HepG2 (cell line): Measurements from ENCODE around the gene FBXO8. TPM values are rescaled to one million over a fixed set of nuclear protein-coding genes. Genes with fewer than 3 reads are reported as not detected.

Experiments
- ATAC-seq: fragments of 200-7000 bp; cut with Tn5 transposase; 3 replicates; pipeline ENCODE4 v1.9.1; 2020; ENCODE audit warnings: mild to moderate bottlenecking, moderate library complexity
- BruUV-seq: library from RNA; stranded (reverse); fragments of 400-500 nt; replicated peaks from 2 replicates; lab custom pipeline; 2021; lab: Mats Ljungman, UMichigan
- CTCF ChIA-PET: fragments of 300-600 bp; formaldehyde crosslinking; extraction: SDS; loops from one replicate; lab custom pipeline; 2021; ENCODE audit warnings: low total read pairs, inconsistent platforms, low intra/inter-chr PET ratio; lab: Yijun Ruan, JAX
- POLR2A ChIA-PET: fragments of 350-600 bp; sonication (Branson Sonifier 250); formaldehyde crosslinking; loops from one replicate; lab custom pipeline; 2020; ENCODE audit warnings: antibody characterized with exemption, inconsistent platforms; lab: Yijun Ruan, JAX
- DNase-seq: peaks from one replicate; pipeline ENCODE4 v3.0.0-alpha.2; 2015; ENCODE audit warnings: low spot score
- FAIRE-seq: peaks from 3 replicates; lab custom pipeline; 2011; peaks lifted over from hg19 to GRCh38; lab: Jason Lieb, UNC
- H2AFZ ChIP-seq: one replicate; pipeline ENCODE4 v1.6.1; 2011; ENCODE audit warnings: low read length, inconsistent platforms
- H3K27ac ChIP-seq: fragments of 300-600 bp; 3 replicates; pipeline ENCODE4 v1.8.0; 2011; ENCODE audit warnings: mixed run types, mild to moderate bottlenecking, mixed read lengths, low read length, inconsistent platforms; ENCODE audit not compliant: insufficient read depth; ENCODE audit errors: extremely low read length
- H3K27me3 ChIP-seq, 2 experiments: fragments of 200-600 bp in 1 of 2; 2 replicates in 1 of 2; 3 replicates in 1 of 2; pipeline versions ENCODE4 v1.6.0 to v1.8.0; 2011; ENCODE audit warnings: low read length in 2 of 2, mild to moderate bottlenecking in 2 of 2, moderate library complexity in 2 of 2, inconsistent platforms in 1 of 2; ENCODE audit not compliant: insufficient read depth in 2 of 2, control insufficient read depth in 1 of 2
- H3K36me3 ChIP-seq, 2 experiments: fragments of 200-600 bp in 1 of 2; replicated peaks in 1 of 2; 2 replicates in 1 of 2; 3 replicates in 1 of 2; pipeline versions ENCODE4 v1.5.1 to v1.8.0; 2011; ENCODE audit warnings: low read length in 2 of 2, inconsistent platforms in 1 of 2; ENCODE audit not compliant: insufficient read depth in 2 of 2, control insufficient read depth in 1 of 2
- H3K4me1 ChIP-seq: 2 replicates; pipeline ENCODE4 v1.5.1; 2012; ENCODE audit warnings: low read length, inconsistent platforms; ENCODE audit not compliant: insufficient read depth
- H3K4me2 ChIP-seq: 2 replicates; pipeline ENCODE4 v1.6.0; 2011; ENCODE audit warnings: low read depth, low read length, inconsistent platforms
- H3K4me3 ChIP-seq, 3 experiments: fragments of 200-600 bp in 1 of 3; sonication (generic), shearing (Covaris generic) in 1 of 3; replicated peaks in 1 of 3; 2 replicates each; pipeline ENCODE4 v1.5.1; 2011 to 2016; ENCODE audit warnings: low read length in 3 of 3, inconsistent platforms in 2 of 3, low read depth in 2 of 3, mild to moderate bottlenecking in 2 of 3, control low read depth in 1 of 3, mixed read lengths in 1 of 3; ENCODE audit not compliant: insufficient read depth in 1 of 3
- H3K79me2 ChIP-seq: one replicate; pipeline ENCODE4 v1.6.1; 2011; ENCODE audit warnings: low read length, inconsistent platforms; ENCODE audit not compliant: insufficient read depth
- H3K9ac ChIP-seq: 2 replicates; pipeline ENCODE4 v1.6.0; 2011; ENCODE audit warnings: mild to moderate bottlenecking, low read depth, low read length, inconsistent platforms; ENCODE audit not compliant: insufficient read depth
- H3K9me3 ChIP-seq: 2 replicates; pipeline ENCODE4 v1.5.1; 2012; ENCODE audit warnings: mild to moderate bottlenecking, low read length
- H4K20me1 ChIP-seq: 2 replicates; pipeline ENCODE4 v1.6.0; 2011; ENCODE audit warnings: inconsistent platforms, mild to moderate bottlenecking, low read length, moderate library complexity; ENCODE audit not compliant: insufficient read depth
- BCL6 ChIP-seq: IDR thresholded peaks from 2 replicates; pipeline ENCODE4 v1.6.1; 2016; ENCODE audit warnings: missing genetic modification reagents, missing compliant biosample characterization
- CENPBD1 ChIP-seq: sonication (generic); formaldehyde crosslinking; IDR thresholded peaks from 2 replicates; pipeline ENCODE4 v1.8.0; 2022; ENCODE audit warnings: missing genetic modification reagents, low read depth, mild to moderate bottlenecking, borderline replicate concordance
- CREB1 ChIP-seq, 2 experiments: fragments of 450-650 bp in 1 of 2; IDR thresholded peaks; 2 replicates each; pipeline ENCODE4 v1.6.1; 2016 to 2017; ENCODE audit warnings: control low read depth in 1 of 2, mild to moderate bottlenecking in 1 of 2, missing compliant biosample characterization in 1 of 2, missing genetic modification characterization in 1 of 2
- DNMT3B ChIP-seq: conservative IDR thresholded peaks from 2 replicates; pipeline ENCODE4 v1.6.1; 2016; ENCODE audit warnings: missing biosample characterization, control low read depth
- KMT2B ChIP-seq: IDR thresholded peaks from 2 replicates; pipeline ENCODE4 v1.6.1; 2016; ENCODE audit warnings: missing genetic modification reagents, missing compliant biosample characterization
- SP4 ChIP-seq: sonication (generic); formaldehyde crosslinking; IDR thresholded peaks from 2 replicates; pipeline ENCODE4 v1.8.1; 2023; ENCODE audit warnings: mild to moderate bottlenecking, missing genetic modification reagents
- U2AF2 ChIP-seq: fragments of 200-400 bp; formaldehyde crosslinking; IDR thresholded peaks from 2 replicates; pipeline ENCODE4 v1.6.1; 2017; ENCODE audit warnings: low read depth, mild to moderate bottlenecking, low read length
- ZBTB7A ChIP-seq: sonication (generic); formaldehyde crosslinking; IDR thresholded peaks from 2 replicates; pipeline ENCODE4 v1.8.0; 2022; ENCODE audit warnings: mild to moderate bottlenecking, missing genetic modification reagents
- ZNF138 ChIP-seq: sonication (generic); formaldehyde crosslinking; IDR thresholded peaks from 2 replicates; pipeline ENCODE4 v1.5.0; 2020; ENCODE audit warnings: mild to moderate bottlenecking, low read depth, missing genetic modification reagents
- ZNF205 ChIP-seq: IDR thresholded peaks from 2 replicates; pipeline ENCODE4 v1.6.1; 2018; ENCODE audit warnings: missing biosample characterization, missing genetic modification reagents
- WGBS: methylation state at CpG from one replicate; pipeline ENCODE4 v1.1.6; 2017; ENCODE audit warnings: low lambda C conversion rate; 5-methylcytosine and 5-hydroxymethylcytosine counted together
- in situ Hi-C: cut with HindIII; loops from 2 replicates; pipeline ENCODE4 v1.10.0; 2017; ENCODE audit warnings: low pct_unique_long_range_greater_than_20kb; ENCODE audit not compliant: extremely low pct_ligation_motif_present
- intact Hi-C: fragments of 100-400 bp; cut with micrococcal nuclease; formaldehyde crosslinking; loops from one replicate; pipeline ENCODE4 v1.10.0; 2022; ENCODE audit not compliant: unreplicated experiment
- polyA plus RNA-seq, 8 experiments: library from polyadenylated mRNA; depleted of rRNA in 3 of 8; stranded (reverse) in 7 of 8; unstranded in 1 of 8; fragments of >200 nt; fragmentation: Illumina TruSeq in 4 of 8; extraction: Trizol in 4 of 8; gene quantifications; 2 replicates each; pipeline versions ENCODE4 v1.2.1 to v1.2.3, GENCODE V29; 2011 to 2016; ENCODE audit warnings: low read depth in 4 of 8, missing spikeins in 1 of 8, mixed read lengths in 1 of 8; ENCODE audit not compliant: insufficient read depth in 1 of 8
- total RNA-seq, 5 experiments: library from RNA; depleted of rRNA; stranded (reverse); fragments of >200 nt; fragmentation: Illumina TruSeq; extraction: Trizol; gene quantifications; 2 replicates each; pipeline ENCODE4 v1.2.3, GENCODE V29; 2016; ENCODE audit warnings: low read depth in 1 of 5
- TF ChIP-seq, protein P1 (sequence below): sonication (generic); formaldehyde crosslinking; IDR thresholded peaks from 2 replicates; pipeline ENCODE4 v1.8.0; 2022; ENCODE audit warnings: mild to moderate bottlenecking, missing genetic modification reagents, moderate library complexity

FBXO8 gene
- total and polyA plus RNA-seq, 2 of the 13 experiments (the other 11 are each of a cell fraction or from before 2014, with no cell fraction given): 11.7 to 15.2 TPM

- H3K4me2 ChIP-seq: no peak overlapping the region
- no peak for FAIRE-seq
- no peaks in the 10 kb centered on the region for H3K79me2 ChIP-seq
- no peak overlapping the region for H3K4me3 ChIP-seq
- no TSS peak for BruUV-seq
- H3K9me3 ChIP-seq: no peaks in the 10 kb centered on the region
- ChIA-PET POLR2A (no interaction called here), CTCF (no interaction called here)
- H4K20me1 ChIP-seq: no peaks in the 10 kb centered on the region
- H3K27me3 ChIP-seq: no peaks in the 10 kb centered on the region
- no peak for DNase-seq
- no peak overlapping the region for H3K27ac ChIP-seq
- intact Hi-C loops: no loop called here
- in situ Hi-C loops: no loop called here
- no peak overlapping the region for H2AFZ ChIP-seq
- no peaks in the 10 kb centered on the region for H3K4me1 ChIP-seq
- peaks cover 0 to 19% of the 10 kb centered on the region in 2 experiments; a peak in 2 of 5 replicates for H3K36me3 ChIP-seq
- H3K9ac ChIP-seq: no peak overlapping the region
- TF ChIP-seq, protein P1, sequence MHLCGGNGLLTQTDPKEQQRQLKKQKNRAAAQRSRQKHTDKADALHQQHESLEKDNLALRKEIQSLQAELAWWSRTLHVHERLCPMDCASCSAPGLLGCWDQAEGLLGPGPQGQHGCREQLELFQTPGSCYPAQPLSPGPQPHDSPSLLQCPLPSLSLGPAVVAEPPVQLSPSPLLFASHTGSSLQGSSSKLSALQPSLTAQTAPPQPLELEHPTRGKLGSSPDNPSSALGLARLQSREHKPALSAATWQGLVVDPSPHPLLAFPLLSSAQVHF: no peak
- no peak for TF ChIP-seq ZNF205
- no peak for TF ChIP-seq U2AF2
- no peak for TF ChIP-seq DNMT3B (CRISPR knock-in tag)
- TF ChIP-seq KMT2B (CRISPR knock-in tag): no peak
- no peak for TF ChIP-seq ZNF138
- no peak for TF ChIP-seq ZBTB7A (CRISPR knock-in tag)
- no peak for TF ChIP-seq CENPBD1 (CRISPR knock-in tag)
- TF ChIP-seq SP4 (CRISPR knock-in tag): no peak
- no peak for TF ChIP-seq BCL6 (CRISPR knock-in tag)
- TF ChIP-seq CREB1 (IDR thresholded peaks at IDR 0.05): no peak
- TF ChIP-seq CREB1 (CRISPR knock-in tag; IDR thresholded peaks at IDR 0.05): no peak
- no peak for ATAC-seq
- WGBS: 95% methylated on average over 1 of the region's 1 CpG
Observed at GRCh38 chr4:174304664-174305063, 21.2 kb upstream of the FBXO8 start.
